SIG-M5 (cell line): Measurements from ENCODE around the gene GSC.
"Not testable (repeated sequence)": the region's sequence is repeated elsewhere in the genome, so short reads cannot be mapped to it uniquely, and the experiment has no call there.

ENCODE experiments used
- DNase-seq: peaks from one replicate; lab custom pipeline; 2025; lab: John Stamatoyannopoulos, UW

The GSC gene

GRCh38 chr14:94771906-94772490, 2.1 kb upstream of the GSC start:
- DNase-seq, result no peak

GRCh38 chr14:94771158-94771905, 1.4 kb upstream of the GSC start:
- no peak for DNase-seq

GRCh38 chr14:94770815-94771157, 873 bp upstream of the GSC start:
- no peak for DNase-seq

GRCh38 chr14:94770251-94770749, 387 bp upstream of the GSC start:
- DNase-seq, result no peak

GRCh38 chr14:94768521-94769390, 1.2 kb downstream of the GSC start:
- DNase-seq, result no peak

GRCh38 chr14:94768141-94768520, 1.8 kb downstream of the GSC start:
- no peak for DNase-seq

- DNase-seq, result no peak
These were observed 2.5 kb downstream of the GSC start for GRCh38 chr14:94767321-94767878.

- no peak for DNase-seq
These were observed 5.3 kb downstream of the GSC start for GRCh38 chr14:94764573-94764972.

GRCh38 chr14:94762431-94762830, 7.5 kb downstream of the GSC start:
- DNase-seq, result no peak

- no peak for DNase-seq
These were observed 7.9 kb downstream of the GSC start for GRCh38 chr14:94761997-94762377.

GRCh38 chr14:94761348-94761996, 8.4 kb downstream of the GSC start:
- no peak for DNase-seq

- DNase-seq, result no peak
These were observed 13.5 kb downstream of the GSC start for GRCh38 chr14:94756310-94756882.

GRCh38 chr14:94754391-94754942, 15.4 kb downstream of the GSC start:
- no peak for DNase-seq

- no peak for DNase-seq
These were observed 17.1 kb downstream of the GSC start for GRCh38 chr14:94752591-94753436.

GRCh38 chr14:94751956-94752355, 18.0 kb downstream of the GSC start:
- DNase-seq, result no peak

- no peak for DNase-seq
These were observed 18.6 kb downstream of the GSC start for GRCh38 chr14:94751321-94751720.

GRCh38 chr14:94750371-94750770, 19.5 kb downstream of the GSC start:
- no peak for DNase-seq

- no peak for DNase-seq
These were observed 21.1 kb downstream of the GSC start for GRCh38 chr14:94748667-94749347.

GRCh38 chr14:94747739-94748138, 22.2 kb downstream of the GSC start:
- no peak for DNase-seq

- not testable (repeated sequence) for DNase-seq
These were observed 22.8 kb downstream of the GSC start for GRCh38 chr14:94747153-94747552.
